Esophagus muscularis mucosa (tissue), 4 donors: Measurements from ENCODE around the gene SREK1IP1. TPM values are rescaled to one million over a fixed set of nuclear protein-coding genes. Genes with fewer than 3 reads are reported as not detected.
A peak's percentile ranks its signal among the peaks of the same experiment; 100 is the strongest.

ENCODE experiments used
- DNase-seq: peaks from one replicate; pipeline ENCODE4 v3.0.0-alpha.2; 2017; ENCODE audit errors: extremely low spot score
- H3K27ac ChIP-seq, 4 donors: fragments of 200-600 bp; sonication (generic); replicated peaks in 1 of 4; 1 replicate in 3 of 4; 2 replicates in 1 of 4; pipeline ENCODE4 v1.5.1; 2016 to 2019; ENCODE audit warnings: mild to moderate bottlenecking in 1 of 4
- H3K27me3 ChIP-seq, 4 donors: fragments of 200-600 bp; sonication (generic); one replicate each; pipeline versions ENCODE4 v1.5.1 to v1.6.0; 2016 to 2019
- H3K36me3 ChIP-seq, 4 donors: fragments of 200-600 bp; sonication (generic); one replicate each; pipeline ENCODE4 v1.5.1; 2016 to 2019
- H3K4me1 ChIP-seq, 4 donors: fragments of 200-600 bp; sonication (generic); one replicate each; pipeline ENCODE4 v1.5.1; 2016 to 2019
- H3K4me3 ChIP-seq, 4 donors: fragments of 200-600 bp; sonication (generic); 1 replicate in 2 of 4; 2 replicates in 2 of 4; pipeline ENCODE4 v1.5.1; 2016 to 2019; ENCODE audit warnings: mild to moderate bottlenecking in 4 of 4, moderate library complexity in 1 of 4
- H3K9me3 ChIP-seq, 4 donors: fragments of 200-600 bp; sonication (generic); 1 replicate in 3 of 4; 2 replicates in 1 of 4; pipeline ENCODE4 v1.5.1; 2016 to 2019
- CTCF ChIP-seq, 3 experiments: fragments of 200-600 bp in 2 of 3; fragments of 450-650 bp in 1 of 3; sonication (generic) in 2 of 3; IDR thresholded peaks; one replicate each; pipeline ENCODE4 v1.5.1; 2017 to 2019; ENCODE audit warnings: antibody characterized with exemption in 3 of 3, mild to moderate bottlenecking in 2 of 3, moderate library complexity in 1 of 3
- EP300 ChIP-seq: sonication (generic); formaldehyde crosslinking; IDR thresholded peaks from one replicate; pipeline ENCODE4 v1.6.1; 2017; ENCODE audit warnings: antibody characterized with exemption
- POLR2A ChIP-seq: fragments of 450-650 bp; IDR thresholded peaks from one replicate; pipeline ENCODE4 v1.6.1; 2017; ENCODE audit warnings: antibody characterized with exemption, moderate library complexity, mild to moderate bottlenecking, low read depth
- POLR2AphosphoS5 ChIP-seq, 2 donors: sonication (generic); formaldehyde crosslinking; IDR thresholded peaks; one replicate each; pipeline ENCODE4 v1.6.1; 2017; ENCODE audit warnings: antibody characterized with exemption in 2 of 2
- WGBS: methylation state at CpG from one replicate; pipeline ENCODE4 v1.1.5; 2018; 5-methylcytosine and 5-hydroxymethylcytosine counted together
- intact Hi-C: fragments of 100-400 bp; cut with DNase I; formaldehyde crosslinking; loops from one replicate; pipeline ENCODE4 v1.15.1; 2023
- total RNA-seq, 4 donors: library from RNA; depleted of rRNA; stranded (reverse); fragments of >200 nt; gene quantifications; one replicate each; pipeline versions ENCODE4 v1.1.0 to v1.2.1, GENCODE V29; 2016

Gene SREK1IP1
- total RNA-seq, 4 donors from 2014 or later: 10.7 to 17.4 (median 11.0) TPM

- intact Hi-C loops: loop anchor here (2.0 kb wide), 1 partner anchor 150 kb away; no protein-coding TSS in a partner anchor
- no peak for DNase-seq
Measured at GRCh38 chr5:64784451-64785025, 16.0 kb upstream of the SREK1IP1 start.

GRCh38 chr5:64775291-64775690 is 6.8 kb upstream of the SREK1IP1 start:
- H3K27ac ChIP-seq: no peak overlapping the region
- no peaks in the 10 kb centered on the region for H3K27me3 ChIP-seq
- WGBS: 55% methylated on average over 1 of the region's 1 CpG
- H3K4me1 ChIP-seq: peaks cover 5 to 15% (median 7%) of the 10 kb centered on the region in 4 donors
- intact Hi-C loops: no loop called here
- H3K9me3 ChIP-seq: no peaks in the 10 kb centered on the region
- DNase-seq: no peak
- no peak overlapping the region for H3K4me3 ChIP-seq
- TF ChIP-seq POLR2AphosphoS5 (IDR thresholded peaks at IDR 0.05) (no peak), POLR2A (no peak)
- peaks cover 0 to 19% (median 5%) of the 10 kb centered on the region in 4 donors for H3K36me3 ChIP-seq

More at GRCh38 chr5:64784451-64785025, 16.0 kb upstream of the SREK1IP1 start:
- Histone ChIP-seq H3K27ac (no peak overlapping the region), H3K9me3 (no peaks in the 10 kb centered on the region), H3K27me3 (no peaks in the 10 kb centered on the region), H3K4me3 (no peak overlapping the region), H3K36me3 (peaks cover 4 to 16% (median 11%) of the 10 kb centered on the region in 4 donors), H3K4me1 (peaks cover 0 to 6% (median 0%) of the 10 kb centered on the region in 4 donors)
- WGBS: 4% methylated on average over 3 of the region's 3 CpGs
- TF ChIP-seq POLR2A (no peak), CTCF (IDR thresholded peaks at IDR 0.05) (peak; percentile 72 to 78 (median 77))

- no peak overlapping the region for H3K27ac ChIP-seq
- intact Hi-C loops: no loop called here
- H3K9me3 ChIP-seq: no peaks in the 10 kb centered on the region
- peaks cover 15 to 28% (median 19%) of the 10 kb centered on the region in 4 donors for H3K4me1 ChIP-seq
- TF ChIP-seq POLR2A (no peak), POLR2AphosphoS5 (IDR thresholded peaks at IDR 0.05) (no peak), EP300 (no peak), CTCF (IDR thresholded peaks at IDR 0.05) (no peak)
- DNase-seq: no peak
- H3K27me3 ChIP-seq: no peaks in the 10 kb centered on the region
- peaks cover 0 to 19% (median 5%) of the 10 kb centered on the region in 4 donors for H3K36me3 ChIP-seq
- H3K4me3 ChIP-seq: no peak overlapping the region
- 82% methylated on average over 1 of the region's 1 CpG for WGBS
Measured at GRCh38 chr5:64773533-64773932, 5.0 kb upstream of the SREK1IP1 start.

GRCh38 chr5:64771736-64772135 is 3.2 kb upstream of the SREK1IP1 start:
- intact Hi-C loops: no loop called here
- peaks cover 21 to 37% (median 30%) of the 10 kb centered on the region in 4 donors for H3K4me1 ChIP-seq
- no peak overlapping the region for H3K27ac ChIP-seq
- 87% methylated on average over 4 of the region's 4 CpGs for WGBS
- H3K36me3 ChIP-seq: peaks cover 0 to 19% (median 5%) of the 10 kb centered on the region in 4 donors
- TF ChIP-seq POLR2A (no peak), CTCF (IDR thresholded peaks at IDR 0.05) (no peak)
- DNase-seq: no peak
- H3K9me3 ChIP-seq: no peaks in the 10 kb centered on the region
- H3K27me3 ChIP-seq: no peaks in the 10 kb centered on the region
- H3K4me3 ChIP-seq: no peak overlapping the region

- no peak for DNase-seq
- peaks cover 0 to 5% (median 1%) of the 10 kb centered on the region in 4 donors for H3K36me3 ChIP-seq
- no peaks in the 10 kb centered on the region for H3K9me3 ChIP-seq
- peaks cover 28 to 50% (median 42%) of the 10 kb centered on the region in 4 donors for H3K4me1 ChIP-seq
- no peaks in the 10 kb centered on the region for H3K27me3 ChIP-seq
- TF ChIP-seq CTCF (IDR thresholded peaks at IDR 0.05): no peak
- no peak for TF ChIP-seq POLR2A
- TF ChIP-seq EP300: no peak
- TF ChIP-seq POLR2AphosphoS5 (IDR thresholded peaks at IDR 0.05): no peak
- no peak overlapping the region for H3K27ac ChIP-seq
- intact Hi-C loops: no loop called here
- peak overlapping the region; percentile 65 to 89 (median 85) for H3K4me3 ChIP-seq
Measured at GRCh38 chr5:64769855-64770254, 1.4 kb upstream of the SREK1IP1 start.
